Suprapubic skin (tissue), 4 donors: Measurements from ENCODE around the gene RAB36. TPM values are rescaled to one million over a fixed set of nuclear protein-coding genes. Genes with fewer than 3 reads are reported as not detected.

ENCODE experiments used
- DNase-seq, 2 donors: peaks; one replicate each; pipeline ENCODE4 v3.0.0-alpha.2; 2019; ENCODE audit warnings: low spot score in 2 of 2
- H3K27ac ChIP-seq: fragments of 200-600 bp; sonication (generic); one replicate; pipeline ENCODE4 v1.5.1; 2019
- H3K27me3 ChIP-seq: fragments of 200-600 bp; sonication (generic); one replicate; pipeline ENCODE4 v1.5.1; 2019
- H3K36me3 ChIP-seq: fragments of 200-600 bp; sonication (generic); one replicate; pipeline ENCODE4 v1.5.1; 2019
- H3K4me1 ChIP-seq: fragments of 200-600 bp; sonication (generic); one replicate; pipeline ENCODE4 v1.5.1; 2019
- H3K4me3 ChIP-seq: fragments of 200-600 bp; sonication (generic); one replicate; pipeline ENCODE4 v1.5.1; 2019; ENCODE audit warnings: mild to moderate bottlenecking
- H3K9me3 ChIP-seq: fragments of 200-600 bp; sonication (generic); one replicate; pipeline ENCODE4 v1.5.1; 2019
- EP300 ChIP-seq: sonication (generic); formaldehyde crosslinking; IDR thresholded peaks from one replicate; pipeline ENCODE4 v1.6.1; 2017; ENCODE audit warnings: antibody characterized with exemption
- POLR2A ChIP-seq, 2 donors: fragments of 450-650 bp; IDR thresholded peaks; one replicate each; pipeline ENCODE4 v1.6.1; 2017; ENCODE audit warnings: antibody characterized with exemption in 2 of 2, mild to moderate bottlenecking in 2 of 2, moderate library complexity in 2 of 2
- POLR2AphosphoS5 ChIP-seq, 3 donors: sonication (generic); formaldehyde crosslinking; IDR thresholded peaks; one replicate each; pipeline ENCODE4 v1.6.1; 2017; ENCODE audit warnings: antibody characterized with exemption in 3 of 3
- WGBS: methylation state at CpG from one replicate; pipeline ENCODE4 v1.1.5; 2018; 5-methylcytosine and 5-hydroxymethylcytosine counted together
- total RNA-seq, 4 donors: library from RNA; depleted of rRNA; stranded (reverse); fragments of >200 nt; gene quantifications; one replicate each; pipeline ENCODE4 v1.1.0, GENCODE V29; 2016
- TF ChIP-seq, protein P1 (sequence below), 2 donors: fragments of 200-600 bp in 1 of 2; fragments of 450-650 bp in 1 of 2; sonication (generic) in 1 of 2; IDR thresholded peaks; one replicate each; pipeline ENCODE4 v1.5.1; 2016 to 2019; ENCODE audit warnings: antibody characterized with exemption in 2 of 2, mild to moderate bottlenecking in 1 of 2, moderate library complexity in 1 of 2

The RAB36 gene
- total RNA-seq, 4 donors from 2014 or later = 1.7 to 3.1 (median 2.9) TPM

DNA sequence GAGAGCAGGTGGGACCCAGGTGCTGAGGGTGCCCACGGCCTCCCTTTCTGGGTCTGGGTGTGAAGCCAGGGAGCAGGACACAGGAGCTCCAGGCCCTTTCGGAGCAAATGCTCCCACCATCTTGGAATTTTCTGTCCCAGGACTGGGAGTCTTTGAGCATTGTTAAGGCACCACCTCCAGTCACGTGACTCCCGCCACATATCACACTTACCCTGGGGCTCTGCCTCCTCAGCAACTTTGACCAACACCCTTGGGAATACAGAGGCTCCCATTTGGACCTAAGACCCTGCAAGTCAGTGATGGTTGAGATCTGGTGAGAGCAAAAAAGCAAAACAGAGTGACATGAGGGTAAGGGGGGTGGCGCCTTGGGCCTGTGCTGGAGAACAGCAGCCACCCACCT lies 39.4 kb upstream of the RAB36 start:
- Histone ChIP-seq H3K27me3 (no peaks in the 10 kb centered on the region), H3K4me1 (no peaks in the 10 kb centered on the region), H3K36me3 (no peaks in the 10 kb centered on the region), H3K27ac (no peak overlapping the region), H3K4me3 (no peak overlapping the region), H3K9me3 (no peaks in the 10 kb centered on the region)
- WGBS = 89% methylated on average over 5 of the region's 5 CpGs
- TF ChIP-seq POLR2AphosphoS5 (IDR thresholded peaks at IDR 0.05) (no peak), EP300 (no peak), POLR2A (IDR thresholded peaks at IDR 0.05) (no peak)
- TF ChIP-seq, protein P1, sequence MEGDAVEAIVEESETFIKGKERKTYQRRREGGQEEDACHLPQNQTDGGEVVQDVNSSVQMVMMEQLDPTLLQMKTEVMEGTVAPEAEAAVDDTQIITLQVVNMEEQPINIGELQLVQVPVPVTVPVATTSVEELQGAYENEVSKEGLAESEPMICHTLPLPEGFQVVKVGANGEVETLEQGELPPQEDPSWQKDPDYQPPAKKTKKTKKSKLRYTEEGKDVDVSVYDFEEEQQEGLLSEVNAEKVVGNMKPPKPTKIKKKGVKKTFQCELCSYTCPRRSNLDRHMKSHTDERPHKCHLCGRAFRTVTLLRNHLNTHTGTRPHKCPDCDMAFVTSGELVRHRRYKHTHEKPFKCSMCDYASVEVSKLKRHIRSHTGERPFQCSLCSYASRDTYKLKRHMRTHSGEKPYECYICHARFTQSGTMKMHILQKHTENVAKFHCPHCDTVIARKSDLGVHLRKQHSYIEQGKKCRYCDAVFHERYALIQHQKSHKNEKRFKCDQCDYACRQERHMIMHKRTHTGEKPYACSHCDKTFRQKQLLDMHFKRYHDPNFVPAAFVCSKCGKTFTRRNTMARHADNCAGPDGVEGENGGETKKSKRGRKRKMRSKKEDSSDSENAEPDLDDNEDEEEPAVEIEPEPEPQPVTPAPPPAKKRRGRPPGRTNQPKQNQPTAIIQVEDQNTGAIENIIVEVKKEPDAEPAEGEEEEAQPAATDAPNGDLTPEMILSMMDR (IDR thresholded peaks at IDR 0.05) = no peak
- no peak for DNase-seq

DNA sequence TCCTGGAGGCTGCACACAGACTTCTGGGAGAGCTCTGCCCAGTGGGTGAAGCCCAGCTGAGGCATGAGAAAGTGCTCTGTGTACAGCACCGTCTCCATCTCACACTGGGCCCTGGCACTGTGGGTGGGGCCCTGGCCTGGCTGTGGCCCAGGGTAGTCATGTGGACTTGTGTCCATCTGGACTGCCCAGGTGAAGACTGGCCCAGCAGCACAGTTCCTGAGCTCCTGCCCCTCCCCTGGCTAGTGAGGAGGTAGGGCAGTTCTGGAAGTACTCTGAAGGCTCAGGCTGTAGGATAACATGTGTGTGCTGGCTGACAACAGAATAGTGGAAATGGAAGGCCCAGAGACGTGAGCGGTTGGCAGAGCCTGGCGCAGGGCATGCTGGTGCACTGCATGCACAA lies 38.9 kb upstream of the RAB36 start:
- Histone ChIP-seq H3K4me3 (no peak overlapping the region), H3K27me3 (no peaks in the 10 kb centered on the region), H3K36me3 (no peaks in the 10 kb centered on the region), H3K9me3 (no peaks in the 10 kb centered on the region), H3K27ac (no peak overlapping the region), H3K4me1 (no peaks in the 10 kb centered on the region)
- DNase-seq = no peak
- TF ChIP-seq, protein P1 (IDR thresholded peaks at IDR 0.05) = no peak
- TF ChIP-seq EP300 (no peak), POLR2A (IDR thresholded peaks at IDR 0.05) (no peak), POLR2AphosphoS5 (IDR thresholded peaks at IDR 0.05) (no peak)
- WGBS = 81% methylated on average over 3 of the region's 4 CpGs

DNA sequence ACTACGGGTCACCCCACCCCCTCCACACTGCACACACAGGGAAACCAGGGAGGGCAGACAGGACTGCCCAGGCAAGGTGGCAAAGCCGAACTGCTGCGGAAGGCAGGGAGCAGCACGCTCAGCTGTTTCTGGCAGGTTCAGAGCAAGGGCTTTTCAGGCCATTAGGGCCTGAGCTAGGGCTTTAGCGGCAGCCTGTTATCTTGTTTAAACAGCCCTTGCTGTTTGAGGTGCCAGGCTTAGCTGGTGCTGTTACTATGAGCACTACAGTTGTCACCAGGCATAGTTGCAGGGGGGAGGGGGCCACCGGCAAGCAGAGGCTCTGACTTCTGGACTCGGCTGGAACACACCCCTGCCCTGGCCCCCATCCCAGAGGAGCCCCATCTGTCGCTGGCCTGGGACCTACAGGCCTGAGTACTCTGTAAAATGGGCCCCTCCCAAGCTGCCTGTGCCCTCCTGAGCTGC lies 38.3 kb upstream of the RAB36 start:
- Histone ChIP-seq H3K4me1 (no peaks in the 10 kb centered on the region), H3K9me3 (no peaks in the 10 kb centered on the region), H3K4me3 (no peak overlapping the region), H3K27me3 (no peaks in the 10 kb centered on the region), H3K27ac (no peak overlapping the region), H3K36me3 (no peaks in the 10 kb centered on the region)
- TF ChIP-seq EP300 = no peak
- 60% methylated on average over 2 of the region's 8 CpGs for WGBS
- no peak for DNase-seq

DNA sequence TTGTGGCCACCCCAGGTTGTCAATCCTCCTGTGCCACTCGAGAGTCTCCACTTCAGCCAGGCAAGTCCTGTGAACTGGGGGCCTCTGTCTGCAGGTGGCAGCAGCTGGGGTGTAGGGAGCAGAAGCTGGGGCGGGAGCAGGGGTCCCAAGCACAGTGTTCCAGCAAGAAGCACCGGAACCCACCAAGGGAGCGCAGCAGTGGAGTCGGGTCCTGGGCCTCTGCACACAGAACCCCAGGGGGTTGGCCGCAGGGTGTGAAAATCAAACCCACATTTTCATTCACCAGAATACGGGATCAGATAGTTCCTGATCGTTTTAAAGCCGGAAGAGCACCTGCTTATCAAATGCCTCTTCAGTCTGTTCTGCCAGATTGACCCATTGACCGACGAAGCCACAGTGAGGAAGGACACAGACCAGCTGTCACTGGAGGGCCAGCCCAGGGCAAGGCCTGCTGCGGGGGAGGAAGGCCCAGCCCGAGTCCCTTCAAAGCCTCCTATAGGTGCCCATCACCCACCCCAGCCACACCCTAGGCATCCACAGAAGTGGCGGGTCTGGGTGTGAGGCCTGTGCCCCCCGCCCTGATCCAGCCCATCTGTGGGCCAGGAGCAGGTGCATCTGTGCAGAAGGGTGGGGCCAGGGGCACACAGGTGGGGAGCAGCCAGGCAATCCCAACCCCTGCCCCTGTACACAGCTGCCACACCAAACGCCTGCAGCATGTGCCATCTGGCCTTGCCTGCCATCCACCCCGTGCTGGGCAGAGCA lies 37.6 kb upstream of the RAB36 start:
- no peak for DNase-seq
- TF ChIP-seq POLR2A (IDR thresholded peaks at IDR 0.05) = no peak
- no peak for TF ChIP-seq EP300
- TF ChIP-seq POLR2AphosphoS5 (IDR thresholded peaks at IDR 0.05) = no peak
- TF ChIP-seq, protein P1 (IDR thresholded peaks at IDR 0.05) = no peak
- Histone ChIP-seq H3K27me3 (no peaks in the 10 kb centered on the region), H3K27ac (no peak overlapping the region), H3K36me3 (no peaks in the 10 kb centered on the region), H3K4me1 (no peaks in the 10 kb centered on the region), H3K4me3 (no peak overlapping the region), H3K9me3 (no peaks in the 10 kb centered on the region)
- WGBS = 89% methylated on average over 14 of the region's 17 CpGs

DNA sequence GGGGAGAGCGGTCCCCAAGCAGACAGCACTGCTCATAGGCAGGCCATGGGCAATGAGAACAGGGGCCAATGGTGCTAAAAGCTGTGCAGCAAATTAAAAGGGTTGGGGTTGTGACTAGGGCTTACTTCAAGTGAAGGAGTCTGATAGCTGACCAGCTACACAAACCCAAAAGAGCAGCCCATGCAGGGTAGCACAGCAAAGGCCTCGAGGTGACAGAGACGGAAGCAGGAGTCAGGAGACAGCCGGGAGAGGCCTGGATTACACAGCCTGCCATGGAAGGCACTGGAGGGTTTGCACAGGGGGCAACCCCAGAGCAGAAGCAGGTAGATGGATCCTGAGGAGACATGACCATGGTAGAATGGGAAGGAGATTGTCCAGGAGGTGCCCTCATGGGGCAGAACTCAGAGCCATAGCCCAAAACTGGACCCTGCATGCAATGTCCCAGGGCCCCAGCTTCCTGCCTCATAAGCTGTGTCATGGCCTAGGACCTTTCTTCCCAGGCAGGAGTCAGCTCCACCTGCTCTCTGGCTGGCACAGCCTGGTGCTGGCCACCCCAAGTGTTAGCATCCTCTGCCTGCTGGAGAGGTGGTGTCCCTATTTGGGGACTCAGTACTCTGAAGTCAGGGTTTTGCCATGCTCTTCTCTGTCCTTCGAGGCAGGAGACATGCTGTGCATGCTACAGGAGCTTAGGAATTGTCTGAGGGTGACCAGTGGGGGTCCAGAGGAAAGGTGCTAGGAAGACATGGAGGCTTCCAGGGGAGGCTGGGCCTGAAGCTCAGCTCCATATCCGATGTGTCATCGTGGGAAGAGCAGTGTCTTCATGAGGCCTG lies 36.8 kb upstream of the RAB36 start:
- no peaks in the 10 kb centered on the region for H3K9me3 ChIP-seq
- H3K4me3 ChIP-seq = no peak overlapping the region
- no peaks in the 10 kb centered on the region for H3K27me3 ChIP-seq
- 92% methylated on average over 7 of the region's 7 CpGs for WGBS
- no peak overlapping the region for H3K27ac ChIP-seq
- H3K36me3 ChIP-seq = no peaks in the 10 kb centered on the region
- DNase-seq = no peak
- TF ChIP-seq POLR2A (IDR thresholded peaks at IDR 0.05) (no peak), POLR2AphosphoS5 (IDR thresholded peaks at IDR 0.05) (no peak), EP300 (no peak)
- TF ChIP-seq, protein P1 (IDR thresholded peaks at IDR 0.05) = no peak
- no peaks in the 10 kb centered on the region for H3K4me1 ChIP-seq
